PC-3 (cell line): Measurements from ENCODE around the gene DMTF1.

Experiments used
- CTCF ChIP-seq: fragments of 300-600 bp; sonication (generic); conservative IDR thresholded peaks from 2 replicates; pipeline ENCODE4 v1.5.1; 2017; ENCODE audit warnings: antibody characterized with exemption, low read depth, mild to moderate bottlenecking, low read length
- EZH2phosphoT487 ChIP-seq: fragments of 300-600 bp; sonication (generic); IDR thresholded peaks from 2 replicates; pipeline ENCODE4 v1.6.1; 2018; ENCODE audit warnings: mild to moderate bottlenecking, antibody characterized with exemption, low read length, borderline replicate concordance

GRCh38 chr7:87152897-87153641 is 816 bp downstream of the DMTF1 start:
- no peak for TF ChIP-seq CTCF
- TF ChIP-seq EZH2phosphoT487 = no peak
